Hepatocyte (in vitro differentiated cells): Measurements from ENCODE around the gene SSBP2. TPM values are rescaled to one million over a fixed set of nuclear protein-coding genes. Genes with fewer than 3 reads are reported as not detected.

Source experiments
- DNase-seq: peaks from one replicate; pipeline ENCODE4 v3.0.0-alpha.2; 2016; ENCODE audit warnings: low spot score
- H2AFZ ChIP-seq: fragments of 200-600 bp; sonication (generic); 2 replicates; pipeline ENCODE4 v1.6.0; 2016; ENCODE audit warnings: antibody characterized with exemption, mild to moderate bottlenecking
- H3K27ac ChIP-seq: fragments of 200-600 bp; sonication (generic); 2 replicates; pipeline ENCODE4 v1.5.1; 2016; ENCODE audit warnings: mild to moderate bottlenecking
- H3K27me3 ChIP-seq: fragments of 200-600 bp; sonication (generic); 2 replicates; pipeline ENCODE4 v1.6.1; 2016
- H3K36me3 ChIP-seq: fragments of 200-600 bp; sonication (generic); replicated peaks from 2 replicates; pipeline ENCODE4 v1.5.1; 2016; ENCODE audit warnings: low read depth; ENCODE audit not compliant: insufficient read depth
- H3K4me1 ChIP-seq: fragments of 200-600 bp; sonication (generic); 2 replicates; pipeline ENCODE4 v1.5.1; 2016; ENCODE audit warnings: mild to moderate bottlenecking, moderate library complexity; ENCODE audit not compliant: insufficient read depth
- H3K4me2 ChIP-seq: fragments of 200-600 bp; sonication (generic); 2 replicates; pipeline ENCODE4 v1.6.0; 2016
- H3K4me3 ChIP-seq: fragments of 200-600 bp; sonication (generic); 2 replicates; pipeline ENCODE4 v1.5.1; 2016; ENCODE audit warnings: mild to moderate bottlenecking
- H3K79me2 ChIP-seq: fragments of 200-600 bp; sonication (generic); 2 replicates; pipeline ENCODE4 v1.6.0; 2017; ENCODE audit warnings: mild to moderate bottlenecking
- H3K9me2 ChIP-seq: fragments of 200-600 bp; sonication (generic); replicated peaks from 2 replicates; pipeline ENCODE4 v1.6.0; 2017; ENCODE audit warnings: mild to moderate bottlenecking; ENCODE audit not compliant: insufficient read depth
- H3K9me3 ChIP-seq: fragments of 200-600 bp; sonication (generic); 2 replicates; pipeline ENCODE4 v1.5.1; 2016; ENCODE audit warnings: low read depth, mild to moderate bottlenecking
- H4K20me1 ChIP-seq: fragments of 200-600 bp; sonication (generic); 2 replicates; pipeline ENCODE4 v1.6.0; 2016; ENCODE audit warnings: mild to moderate bottlenecking; ENCODE audit not compliant: insufficient read depth, poor library complexity, severe bottlenecking
- EZH2 ChIP-seq: fragments of 200-600 bp; sonication (generic); IDR thresholded peaks from 2 replicates; pipeline ENCODE4 v1.6.1; 2016; ENCODE audit warnings: antibody characterized with exemption, mild to moderate bottlenecking, borderline replicate concordance
- EZH2phosphoT487 ChIP-seq: fragments of 200-600 bp; sonication (generic); IDR thresholded peaks from one replicate; pipeline ENCODE4 v1.6.1; 2018; ENCODE audit warnings: antibody characterized with exemption, mild to moderate bottlenecking, low read depth, moderate library complexity; ENCODE audit not compliant: unreplicated experiment, severe bottlenecking
- WGBS: methylation state at CpG from one replicate; pipeline ENCODE4 v1.1.6; 2016; ENCODE audit warnings: low lambda C conversion rate; ENCODE audit errors: missing lambda C conversion rate; 5-methylcytosine and 5-hydroxymethylcytosine counted together
- polyA plus RNA-seq: library from polyadenylated mRNA; unstranded; fragments of >200 nt; fragmentation: Nextera tagmentation; extraction: Ambion mirVana; gene quantifications from 2 replicates; pipeline ENCODE4 v1.2.1, GENCODE V29; 2016
- total RNA-seq: library from RNA; depleted of rRNA; stranded (reverse); fragments of >200 nt; gene quantifications from 2 replicates; pipeline ENCODE4 v1.2.3, GENCODE V29; 2014
- TF ChIP-seq, protein P1 (sequence below): fragments of 200-600 bp; sonication (generic); IDR thresholded peaks from 2 replicates; pipeline ENCODE4 v1.5.1; 2016; ENCODE audit warnings: antibody characterized with exemption, mild to moderate bottlenecking; ENCODE audit not compliant: poor library complexity

The SSBP2 gene
- total and polyA plus RNA-seq, 2 experiments from 2014 or later, result 23.7 to 48.2 TPM

DNA sequence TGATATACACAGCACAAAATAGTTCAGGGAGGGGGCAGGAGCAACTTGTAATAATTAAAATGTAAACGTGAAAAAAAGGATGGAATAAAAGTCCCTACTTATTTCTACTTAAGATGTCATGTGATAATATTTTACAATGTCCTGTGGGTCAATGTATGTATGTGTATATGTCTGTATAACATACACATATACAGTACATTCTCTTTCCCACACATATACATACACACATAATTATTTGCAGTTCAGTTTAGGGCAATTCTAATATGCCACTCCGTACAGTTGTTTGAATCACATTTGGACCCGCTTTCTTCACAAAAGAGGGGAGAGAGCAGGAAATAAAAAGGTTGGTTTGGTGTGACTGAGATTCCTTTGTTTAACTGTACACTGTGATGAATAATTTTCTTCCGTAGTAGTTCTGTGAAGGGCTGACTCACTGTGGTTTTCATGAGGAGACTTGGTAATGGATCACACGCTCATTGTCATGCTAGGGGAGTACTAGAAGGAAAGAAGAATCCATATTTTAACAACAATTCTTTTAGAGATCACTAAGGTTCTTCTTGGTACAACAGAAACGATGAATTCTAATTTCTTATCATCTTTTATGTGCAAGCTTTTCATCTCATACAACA lies 330.7 kb downstream of the SSBP2 start:
- no peak overlapping the region for H3K4me2 ChIP-seq
- H2AFZ ChIP-seq, result no peak overlapping the region
- H3K9me3 ChIP-seq, result no peaks in the 10 kb centered on the region
- no peak for DNase-seq
- 83% methylated on average over 6 of the region's 6 CpGs for WGBS
- H3K9me2 ChIP-seq, result no peaks in the 10 kb centered on the region
- H3K27me3 ChIP-seq, result no peaks in the 10 kb centered on the region
- H3K4me3 ChIP-seq, result no peak overlapping the region
- H4K20me1 ChIP-seq, result no peaks in the 10 kb centered on the region
- H3K79me2 ChIP-seq, result no peaks in the 10 kb centered on the region
- H3K27ac ChIP-seq, result no peak overlapping the region
- H3K36me3 ChIP-seq, result no peaks in the 10 kb centered on the region
- no peaks in the 10 kb centered on the region for H3K4me1 ChIP-seq
- TF ChIP-seq EZH2 (no peak), EZH2phosphoT487 (no peak)
- TF ChIP-seq, protein P1, sequence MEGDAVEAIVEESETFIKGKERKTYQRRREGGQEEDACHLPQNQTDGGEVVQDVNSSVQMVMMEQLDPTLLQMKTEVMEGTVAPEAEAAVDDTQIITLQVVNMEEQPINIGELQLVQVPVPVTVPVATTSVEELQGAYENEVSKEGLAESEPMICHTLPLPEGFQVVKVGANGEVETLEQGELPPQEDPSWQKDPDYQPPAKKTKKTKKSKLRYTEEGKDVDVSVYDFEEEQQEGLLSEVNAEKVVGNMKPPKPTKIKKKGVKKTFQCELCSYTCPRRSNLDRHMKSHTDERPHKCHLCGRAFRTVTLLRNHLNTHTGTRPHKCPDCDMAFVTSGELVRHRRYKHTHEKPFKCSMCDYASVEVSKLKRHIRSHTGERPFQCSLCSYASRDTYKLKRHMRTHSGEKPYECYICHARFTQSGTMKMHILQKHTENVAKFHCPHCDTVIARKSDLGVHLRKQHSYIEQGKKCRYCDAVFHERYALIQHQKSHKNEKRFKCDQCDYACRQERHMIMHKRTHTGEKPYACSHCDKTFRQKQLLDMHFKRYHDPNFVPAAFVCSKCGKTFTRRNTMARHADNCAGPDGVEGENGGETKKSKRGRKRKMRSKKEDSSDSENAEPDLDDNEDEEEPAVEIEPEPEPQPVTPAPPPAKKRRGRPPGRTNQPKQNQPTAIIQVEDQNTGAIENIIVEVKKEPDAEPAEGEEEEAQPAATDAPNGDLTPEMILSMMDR, result no peak

DNA sequence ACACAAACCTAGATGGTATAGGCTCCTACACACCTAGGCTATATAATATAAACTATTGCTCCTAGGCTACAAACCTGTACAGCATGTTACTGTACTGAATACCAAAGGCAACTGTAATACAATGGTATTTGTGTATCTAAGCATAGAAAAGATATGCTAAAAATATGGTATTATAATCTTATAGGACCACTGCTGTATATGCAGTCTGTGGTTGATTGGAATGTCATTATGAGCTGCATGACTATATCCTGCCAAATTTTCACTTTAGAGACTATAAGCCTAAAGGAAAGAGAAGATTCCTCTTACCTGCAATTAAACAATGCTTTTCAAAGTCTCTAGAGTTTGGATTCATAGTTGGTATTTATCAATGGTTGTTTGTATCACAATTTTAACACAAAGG lies 332.3 kb downstream of the SSBP2 start:
- no peaks in the 10 kb centered on the region for H3K79me2 ChIP-seq

DNA sequence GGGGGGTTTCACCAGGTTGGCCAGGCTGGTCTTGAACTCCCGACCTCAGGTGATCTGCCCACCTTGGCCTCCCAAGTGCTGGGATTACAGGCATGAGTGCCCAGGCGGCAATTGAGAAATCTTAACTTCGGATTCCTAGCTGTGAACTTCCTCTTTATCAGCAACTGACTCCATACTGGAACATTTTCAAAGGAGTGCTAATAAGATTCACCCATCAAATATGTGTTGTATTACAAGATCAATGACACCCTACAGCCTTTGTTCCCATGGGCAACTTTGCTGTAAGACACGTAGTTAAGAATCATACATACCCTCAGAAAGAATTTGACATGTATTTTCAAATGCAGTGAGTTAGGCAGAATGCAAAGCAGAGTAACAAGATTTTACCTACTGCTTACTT lies 333.8 kb downstream of the SSBP2 start:
- no peaks in the 10 kb centered on the region for H3K79me2 ChIP-seq
- no peak overlapping the region for H2AFZ ChIP-seq
- no peak overlapping the region for H3K27ac ChIP-seq
- no peak overlapping the region for H3K4me3 ChIP-seq
- no peaks in the 10 kb centered on the region for H3K27me3 ChIP-seq
- no peaks in the 10 kb centered on the region for H3K9me3 ChIP-seq
- DNase-seq, result no peak
- WGBS, result 96% methylated on average over 4 of the region's 4 CpGs
- H4K20me1 ChIP-seq, result no peaks in the 10 kb centered on the region
- H3K36me3 ChIP-seq, result no peaks in the 10 kb centered on the region
- TF ChIP-seq, protein P1, result no peak
- H3K9me2 ChIP-seq, result no peaks in the 10 kb centered on the region
- H3K4me1 ChIP-seq, result no peaks in the 10 kb centered on the region
- no peak overlapping the region for H3K4me2 ChIP-seq

More for the DNA sequence above, 332.3 kb downstream of the SSBP2 start:
- H3K4me1 ChIP-seq, result no peaks in the 10 kb centered on the region
- H3K9me3 ChIP-seq, result no peaks in the 10 kb centered on the region
- no peak overlapping the region for H3K4me3 ChIP-seq
- H3K4me2 ChIP-seq, result no peak overlapping the region
- no peaks in the 10 kb centered on the region for H3K9me2 ChIP-seq
- no peaks in the 10 kb centered on the region for H3K36me3 ChIP-seq
- no peak for TF ChIP-seq EZH2
- TF ChIP-seq, protein P1, result no peak
- H4K20me1 ChIP-seq, result no peaks in the 10 kb centered on the region
- H3K27ac ChIP-seq, result no peak overlapping the region
- no peak overlapping the region for H2AFZ ChIP-seq
- no peaks in the 10 kb centered on the region for H3K27me3 ChIP-seq
- no peak for DNase-seq

DNA sequence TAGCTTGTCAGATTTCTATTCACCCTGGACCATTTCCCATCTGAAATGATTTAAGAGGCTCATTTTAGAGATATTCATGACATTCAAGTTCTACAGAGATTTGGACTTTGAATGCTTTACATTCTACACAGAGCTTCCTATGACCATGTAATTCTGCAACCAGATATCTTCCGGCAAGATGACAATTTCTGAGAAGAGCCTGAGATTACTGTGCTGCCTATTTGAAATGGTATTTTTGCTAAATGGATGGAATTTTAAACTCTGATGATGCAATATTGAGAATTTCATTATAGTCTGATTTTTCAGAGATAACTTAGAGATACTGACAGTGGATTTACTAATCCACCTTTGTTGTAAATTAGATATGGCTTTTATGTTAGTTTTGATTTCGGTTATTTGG lies 341.0 kb downstream of the SSBP2 start:
- Histone ChIP-seq H4K20me1 (no peaks in the 10 kb centered on the region), H3K4me2 (no peak overlapping the region), H3K4me1 (peaks cover 5% of the 10 kb centered on the region), H3K36me3 (no peaks in the 10 kb centered on the region), H3K4me3 (no peak overlapping the region), H3K27me3 (no peaks in the 10 kb centered on the region), H2AFZ (no peak overlapping the region), H3K9me2 (no peaks in the 10 kb centered on the region), H3K27ac (no peak overlapping the region), H3K9me3 (no peaks in the 10 kb centered on the region), H3K79me2 (no peaks in the 10 kb centered on the region)
- 80% methylated on average over 2 of the region's 2 CpGs for WGBS
- TF ChIP-seq, protein P1, result no peak
- TF ChIP-seq EZH2 (no peak), EZH2phosphoT487 (no peak)
- DNase-seq, result no peak
